RPMI7951 (cell line): ENCODE data around the gene WDR81. TPM values are rescaled to one million over a fixed set of nuclear protein-coding genes. Genes with fewer than 3 reads are reported as not detected.

Experiments
- DNase-seq: peaks from one replicate; pipeline ENCODE4 v3.0.0-alpha.2; 2012; ENCODE audit warnings: low read depth
- total RNA-seq: library from RNA; depleted of rRNA; stranded (reverse); fragments of >200 nt; shearing (Covaris generic); gene quantifications from 2 replicates; pipeline ENCODE4 v1.2.3, GENCODE V29; 2014; rRNA removed

The WDR81 gene
- total RNA-seq, 1 experiment from 2014 or later = 5.3 TPM

- DNase-seq = no peak
These were observed 52.4 kb downstream of the WDR81 start for GRCh38 chr17:1776857-1777256.

DNA sequence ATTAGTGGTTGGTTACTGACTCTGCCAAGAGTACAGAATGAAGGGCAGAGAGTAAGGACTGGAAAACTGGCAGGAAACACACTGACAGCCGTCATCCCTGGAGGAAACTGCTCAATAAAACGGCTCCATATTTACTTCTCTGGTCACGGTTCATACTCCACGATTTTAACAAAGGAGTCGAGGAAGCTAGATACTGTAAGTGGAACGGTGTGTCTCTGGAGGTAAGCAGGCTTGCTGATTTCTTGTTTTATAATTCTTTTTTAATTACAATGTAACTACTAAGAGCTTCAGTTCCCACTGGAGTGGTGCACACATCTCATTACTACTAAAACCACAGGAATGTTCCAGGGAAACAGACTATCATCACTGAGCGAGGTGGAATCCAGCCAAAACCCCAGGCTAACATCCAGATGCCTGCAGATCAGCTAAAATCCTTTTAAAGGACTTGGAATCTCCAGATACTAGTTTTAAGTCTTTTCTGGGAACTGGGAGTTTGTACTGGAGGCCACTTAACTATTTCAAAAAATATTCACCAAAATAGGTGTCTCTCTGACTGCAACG, 55.1 kb downstream of the WDR81 start:
- peak; percentile 95 for DNase-seq

- no peak for DNase-seq
These were observed 57.7 kb downstream of the WDR81 start for GRCh38 chr17:1782171-1782567.

GRCh38 chr17:1783271-1783670, 58.8 kb downstream of the WDR81 start:
- DNase-seq = no peak

DNA sequence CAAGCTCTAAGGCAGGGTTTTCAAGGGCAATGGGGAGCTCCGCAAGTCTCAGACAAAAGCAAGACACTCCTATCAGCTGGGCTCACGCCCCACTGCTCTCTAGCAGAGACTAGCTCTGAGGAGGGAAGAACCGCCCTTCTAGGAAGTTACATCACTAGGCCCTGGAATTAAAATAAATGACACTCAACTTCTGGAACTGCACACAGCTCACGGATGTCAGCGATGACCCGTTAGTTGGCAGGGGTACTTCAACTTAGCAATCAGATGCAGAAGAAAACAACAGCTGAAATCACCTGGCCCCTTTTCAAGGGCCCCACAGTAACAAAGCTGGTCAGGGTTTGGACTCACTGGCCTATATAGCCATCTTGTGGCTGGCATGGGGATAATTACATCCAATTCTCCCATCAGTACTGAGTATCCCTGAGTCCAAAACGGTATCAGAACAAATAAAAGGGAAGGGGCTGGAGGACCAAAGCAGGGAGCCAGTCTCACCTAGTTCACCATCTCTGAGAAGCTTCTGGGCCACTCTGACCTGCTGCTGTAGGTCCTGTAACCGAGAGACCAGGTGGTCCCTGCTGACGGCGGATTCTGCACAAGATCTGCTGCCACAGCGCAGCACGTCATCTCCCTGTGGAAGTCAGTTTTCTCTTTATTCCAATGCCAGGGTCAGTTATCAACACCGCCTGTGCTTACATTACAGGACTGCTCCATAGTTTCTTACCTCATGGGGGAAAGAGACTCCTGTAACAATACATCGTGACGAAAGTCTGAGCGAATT, 59.5 kb downstream of the WDR81 start:
- peak; percentile 58 for DNase-seq

GRCh38 chr17:1785930-1786329, 61.4 kb downstream of the WDR81 start:
- DNase-seq = peak; percentile 44

DNA sequence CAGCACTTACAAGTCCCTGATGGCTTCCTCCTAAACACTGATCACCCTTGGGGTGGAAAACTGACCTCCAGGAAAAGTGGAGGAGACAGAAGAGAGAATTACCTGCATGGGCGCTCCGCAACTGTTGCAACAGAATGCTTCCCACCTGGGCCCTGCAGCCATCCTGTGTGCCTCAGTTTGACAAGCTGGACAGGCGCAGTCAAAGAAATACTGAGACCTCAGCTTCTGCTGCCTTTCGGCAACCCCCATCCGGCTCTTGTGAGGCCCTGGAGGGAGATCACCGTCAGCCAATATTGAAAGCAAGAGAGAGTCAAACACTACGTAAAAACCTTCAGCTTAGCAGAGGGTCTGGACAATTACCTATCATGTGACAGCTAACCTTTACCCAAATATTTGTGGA, 62.2 kb downstream of the WDR81 start:
- DNase-seq = no peak

- DNase-seq = peak; percentile 93
These were observed 62.9 kb downstream of the WDR81 start for GRCh38 chr17:1787301-1787902.

Other genes starting within 250 kb of the WDR81 start
- 58.2 and 62.9 TPM in 2 replicates for gene MYO1C, start 232.0 kb upstream of the WDR81 start, total RNA-seq
- gene INPP5K, start 208.1 kb upstream of the WDR81 start, total RNA-seq = 20.9 and 22.1 TPM in 2 replicates
- 11.4 and 13.6 TPM in 2 replicates for gene PITPNA, start 161.9 kb upstream of the WDR81 start, total RNA-seq
- gene SLC43A2, start 95.9 kb upstream of the WDR81 start, total RNA-seq = 2.2 and 2.5 TPM in 2 replicates
- 0.12 and 0.20 TPM in 2 replicates for gene SCARF1, start 79.0 kb upstream of the WDR81 start, total RNA-seq
- gene RILP, start 74.8 kb upstream of the WDR81 start, total RNA-seq = 8.8 and 9.1 TPM in 2 replicates
- 65.7 and 69.7 TPM in 2 replicates for gene PRPF8, start 39.8 kb upstream of the WDR81 start, total RNA-seq
- gene TLCD2, start 14.3 kb upstream of the WDR81 start, total RNA-seq = 0.39 and 0.48 TPM in 2 replicates
- under 0.01 and 0.24 TPM in 2 replicates for gene SERPINF2, start 18.2 kb downstream of the WDR81 start, total RNA-seq
- gene SERPINF1, start 37.4 kb downstream of the WDR81 start, total RNA-seq = 127 and 150 TPM in 2 replicates
- gene SMYD4, start 105.2 kb downstream of the WDR81 start, total RNA-seq = 5.6 and 6.2 TPM in 2 replicates
- 21.6 and 23.6 TPM in 2 replicates for gene RPA1, start 105.3 kb downstream of the WDR81 start, total RNA-seq